Calu3 (cell line): ENCODE results near the gene C12orf75. TPM values are rescaled to one million over a fixed set of nuclear protein-coding genes. Genes with fewer than 3 reads are reported as not detected.

Experiments
- BruUV-seq: library from RNA; stranded (reverse); fragments of 400-500 nt; replicated peaks from 2 replicates; lab custom pipeline; 2021; lab: Mats Ljungman, UMichigan
- CTCF ChIA-PET: fragments of 300-600 bp; sonication (Branson Sonifier 250); formaldehyde crosslinking; loops from one replicate; lab custom pipeline; 2022; ENCODE audit warnings: antibody characterized with exemption; lab: Charles Lee
- DNase-seq: peaks from one replicate; pipeline ENCODE4 v3.0.0; 2022
- H3K27ac Mint-ChIP-seq: one replicate; pipeline ENCODE4 v1.8.0; 2022; ENCODE audit warnings: mixed read lengths; ENCODE audit not compliant: unreplicated experiment
- H3K27me3 Mint-ChIP-seq: one replicate; pipeline ENCODE4 v1.8.0; 2022; ENCODE audit warnings: mixed read lengths; ENCODE audit not compliant: unreplicated experiment
- H3K36me3 Mint-ChIP-seq: one replicate; pipeline ENCODE4 v1.8.0; 2022; ENCODE audit warnings: mild to moderate bottlenecking, moderate library complexity, mixed read lengths; ENCODE audit not compliant: insufficient read depth, unreplicated experiment
- H3K4me1 Mint-ChIP-seq: one replicate; pipeline ENCODE4 v1.8.0; 2022; ENCODE audit warnings: mild to moderate bottlenecking, low read depth, mixed read lengths; ENCODE audit not compliant: unreplicated experiment
- H3K4me3 Mint-ChIP-seq: one replicate; pipeline ENCODE4 v1.8.0; 2022; ENCODE audit warnings: mild to moderate bottlenecking, low read depth, moderate library complexity, mixed read lengths; ENCODE audit not compliant: unreplicated experiment
- H3K9me3 Mint-ChIP-seq: one replicate; pipeline ENCODE4 v1.8.0; 2022; ENCODE audit warnings: low read depth, mixed read lengths; ENCODE audit not compliant: unreplicated experiment
- intact Hi-C: fragments of 100-400 bp; cut with micrococcal nuclease; formaldehyde crosslinking; loops from one replicate; pipeline ENCODE4 v1.10.0; 2022; ENCODE audit not compliant: unreplicated experiment
- total RNA-seq: library from RNA; stranded (reverse); gene quantifications from 2 replicates; pipeline ENCODE4 v1.2.3, GENCODE V29; 2022
- TF ChIP-seq, protein P1 (sequence below): fragments of 200-600 bp; IDR thresholded peaks from one replicate; pipeline ENCODE4 v1.8.0; 2022; ENCODE audit warnings: antibody characterized with exemption; ENCODE audit not compliant: unreplicated experiment

The C12orf75 gene
- total RNA-seq, 1 experiment from 2014 or later: 363 TPM

DNA sequence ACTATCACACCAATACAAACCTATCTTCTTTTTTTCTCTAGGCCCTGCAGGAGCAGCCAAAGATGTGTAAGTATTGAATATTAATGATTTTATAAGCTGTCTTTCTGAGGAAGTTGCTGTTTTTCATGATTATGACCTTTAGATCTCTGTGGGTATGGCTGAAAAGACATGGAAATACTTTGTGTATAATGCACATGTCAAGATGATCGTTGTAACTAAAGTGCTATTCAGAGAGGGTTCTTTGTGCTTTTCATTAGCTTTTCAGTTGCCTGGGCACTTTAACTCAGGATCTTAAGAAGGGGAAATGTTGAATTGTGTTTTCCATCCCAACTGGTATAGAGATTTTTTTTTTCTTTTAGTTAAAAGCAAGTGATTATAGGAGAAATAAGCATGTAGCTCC lies 18.1 kb downstream of the C12orf75 start:
- no peaks in the 10 kb centered on the region for H3K9me3 Mint-ChIP-seq
- intact Hi-C loops: no loop called here
- H3K4me1 Mint-ChIP-seq: peaks cover 33% of the 10 kb centered on the region
- no peak for DNase-seq
- no peak overlapping the region for H3K27ac Mint-ChIP-seq
- no peak overlapping the region for H3K4me3 Mint-ChIP-seq
- no TSS peak for BruUV-seq
- CTCF ChIA-PET: interaction anchor here (0.7 kb wide), 1 partner anchor 573 kb away, joined by 3 read pairs; no protein-coding TSS in a partner anchor
- H3K27me3 Mint-ChIP-seq: no peaks in the 10 kb centered on the region
- TF ChIP-seq, protein P1, sequence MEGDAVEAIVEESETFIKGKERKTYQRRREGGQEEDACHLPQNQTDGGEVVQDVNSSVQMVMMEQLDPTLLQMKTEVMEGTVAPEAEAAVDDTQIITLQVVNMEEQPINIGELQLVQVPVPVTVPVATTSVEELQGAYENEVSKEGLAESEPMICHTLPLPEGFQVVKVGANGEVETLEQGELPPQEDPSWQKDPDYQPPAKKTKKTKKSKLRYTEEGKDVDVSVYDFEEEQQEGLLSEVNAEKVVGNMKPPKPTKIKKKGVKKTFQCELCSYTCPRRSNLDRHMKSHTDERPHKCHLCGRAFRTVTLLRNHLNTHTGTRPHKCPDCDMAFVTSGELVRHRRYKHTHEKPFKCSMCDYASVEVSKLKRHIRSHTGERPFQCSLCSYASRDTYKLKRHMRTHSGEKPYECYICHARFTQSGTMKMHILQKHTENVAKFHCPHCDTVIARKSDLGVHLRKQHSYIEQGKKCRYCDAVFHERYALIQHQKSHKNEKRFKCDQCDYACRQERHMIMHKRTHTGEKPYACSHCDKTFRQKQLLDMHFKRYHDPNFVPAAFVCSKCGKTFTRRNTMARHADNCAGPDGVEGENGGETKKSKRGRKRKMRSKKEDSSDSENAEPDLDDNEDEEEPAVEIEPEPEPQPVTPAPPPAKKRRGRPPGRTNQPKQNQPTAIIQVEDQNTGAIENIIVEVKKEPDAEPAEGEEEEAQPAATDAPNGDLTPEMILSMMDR: no peak
- H3K36me3 Mint-ChIP-seq: no peaks in the 10 kb centered on the region

DNA sequence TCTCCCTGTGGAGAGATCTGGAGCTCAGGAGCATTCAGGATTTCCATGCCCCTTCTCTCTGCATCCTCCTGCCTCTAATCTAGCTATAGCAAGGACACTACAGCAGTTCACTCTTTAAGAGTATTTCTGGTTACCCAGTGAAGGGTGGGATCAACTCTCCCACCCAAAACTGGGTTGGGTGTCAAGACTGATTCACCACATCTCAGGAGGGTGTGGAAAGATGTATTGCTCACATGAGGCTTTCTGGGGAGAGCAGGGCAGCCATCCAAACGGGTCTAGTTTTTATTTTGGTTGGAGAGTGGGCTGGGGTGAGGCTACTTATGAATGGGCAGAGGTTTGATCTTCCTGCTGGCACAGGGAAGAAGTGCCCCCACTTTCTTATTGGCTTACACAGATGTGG lies 18.6 kb downstream of the C12orf75 start:
- peaks cover 34% of the 10 kb centered on the region for H3K4me1 Mint-ChIP-seq
- TF ChIP-seq, protein P1: no peak
- DNase-seq: no peak
- intact Hi-C loops: no loop called here
- BruUV-seq: no TSS peak
- H3K27ac Mint-ChIP-seq: no peak overlapping the region
- no peaks in the 10 kb centered on the region for H3K36me3 Mint-ChIP-seq
- no peaks in the 10 kb centered on the region for H3K9me3 Mint-ChIP-seq
- CTCF ChIA-PET: interaction anchor here (0.6 to 0.7 kb wide), 2 partner anchors 573 to 1330 kb away, joined by 3 to 14 read pairs; no protein-coding TSS in a partner anchor
- no peaks in the 10 kb centered on the region for H3K27me3 Mint-ChIP-seq
- H3K4me3 Mint-ChIP-seq: no peak overlapping the region

DNA sequence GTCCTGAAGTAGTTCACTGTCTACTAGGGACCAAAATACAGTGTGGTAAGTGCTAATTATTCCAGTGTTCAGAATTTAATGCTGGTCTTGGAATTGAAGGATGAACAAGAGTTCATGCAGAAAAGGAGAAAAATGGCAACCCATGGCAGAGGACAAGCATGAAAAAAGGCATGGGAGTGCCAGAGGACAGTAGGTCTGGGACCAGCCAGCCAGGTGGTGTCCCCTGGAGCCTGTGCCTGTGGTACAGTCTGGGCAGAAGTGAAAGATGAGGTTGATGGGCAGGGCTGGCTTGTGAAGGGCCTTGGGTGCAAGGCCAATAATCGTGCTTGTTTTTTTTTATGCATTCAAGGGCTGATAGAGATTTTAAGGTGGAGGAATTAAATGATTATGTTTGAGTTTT lies 21.0 kb downstream of the C12orf75 start:
- Mint-ChIP-seq H3K9me3 (peaks cover 6% of the 10 kb centered on the region), H3K27me3 (no peaks in the 10 kb centered on the region), H3K36me3 (peaks cover 8% of the 10 kb centered on the region), H3K4me3 (no peak overlapping the region), H3K27ac (no peak overlapping the region), H3K4me1 (peaks cover 54% of the 10 kb centered on the region)
- BruUV-seq: no TSS peak
- CTCF ChIA-PET: no interaction called here
- TF ChIP-seq, protein P1: no peak
- intact Hi-C loops: no loop called here
- no peak for DNase-seq

DNA sequence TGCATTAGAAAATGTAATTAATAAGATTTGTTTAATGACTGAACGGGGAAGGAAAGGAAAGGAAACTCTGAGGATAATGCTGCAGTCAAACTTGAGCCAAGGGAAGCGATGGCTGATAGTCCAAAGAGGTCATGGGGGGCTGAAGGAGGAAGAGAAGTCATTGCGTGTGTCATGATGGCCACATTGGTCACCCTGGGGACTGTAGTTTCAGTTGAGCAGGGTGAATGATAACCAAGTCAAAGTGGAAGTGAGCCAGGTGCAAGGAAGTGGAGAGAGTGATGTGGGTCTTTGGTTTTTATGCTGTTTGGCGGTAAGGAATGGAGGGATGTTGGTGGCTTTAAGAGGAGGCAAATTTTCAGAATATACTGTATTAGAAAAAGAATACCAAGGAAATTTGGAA lies 21.6 kb downstream of the C12orf75 start:
- intact Hi-C loops: no loop called here
- H3K36me3 Mint-ChIP-seq: peaks cover 8% of the 10 kb centered on the region
- H3K4me1 Mint-ChIP-seq: peaks cover 55% of the 10 kb centered on the region
- CTCF ChIA-PET: no interaction called here
- no peak for DNase-seq
- peaks cover 6% of the 10 kb centered on the region for H3K9me3 Mint-ChIP-seq
- BruUV-seq: no TSS peak
- H3K27me3 Mint-ChIP-seq: no peaks in the 10 kb centered on the region
- no peak overlapping the region for H3K4me3 Mint-ChIP-seq
- TF ChIP-seq, protein P1: no peak
- peak overlapping the region; percentile 4 for H3K27ac Mint-ChIP-seq
